HCT116 (cell line): ENCODE measurements around the gene CSRP1.

Experiments used
- CEBPB ChIP-seq: IDR thresholded peaks from 2 replicates; pipeline ENCODE4 v1.6.1; 2012; ENCODE audit warnings: low read depth
- EZH2 ChIP-seq: fragments of 200-600 bp; sonication (generic); IDR thresholded peaks from 2 replicates; pipeline ENCODE4 v1.6.1; 2017; ENCODE audit warnings: antibody characterized with exemption, mixed run types
- POLR2A ChIP-seq: IDR thresholded peaks from 2 replicates; pipeline ENCODE4 v1.7.0; 2011; ENCODE audit warnings: borderline replicate concordance; ENCODE audit not compliant: insufficient read depth, insufficient read length; ENCODE audit errors: extremely low read depth
- POLR2AphosphoS5 ChIP-seq: IDR thresholded peaks from 2 replicates; pipeline ENCODE4 v1.6.1; 2011; ENCODE audit warnings: mild to moderate bottlenecking, low read depth, low read length, moderate library complexity
- YY1 ChIP-seq: IDR thresholded peaks from 2 replicates; pipeline ENCODE4 v1.6.1; 2011; ENCODE audit warnings: low read length, low read depth, moderate library complexity, mild to moderate bottlenecking; ENCODE audit not compliant: insufficient replicate concordance; ENCODE audit errors: extremely low read depth
- TF ChIP-seq, protein P1 (sequence below), 3 experiments: fragments of 200-600 bp in 1 of 3; sonication (generic) in 1 of 3; IDR thresholded peaks in 2 of 3; conservative IDR thresholded peaks in 1 of 3; 2 replicates each; pipeline ENCODE4 v1.5.1; 2012 to 2017; ENCODE audit warnings: low read depth in 2 of 3, low read length in 2 of 3, antibody characterized with exemption in 1 of 3, borderline replicate concordance in 1 of 3, control low read depth in 1 of 3, mild to moderate bottlenecking in 1 of 3, mixed read lengths in 1 of 3, mixed run types in 1 of 3, moderate library complexity in 1 of 3; ENCODE audit not compliant: insufficient read depth in 1 of 3

DNA sequence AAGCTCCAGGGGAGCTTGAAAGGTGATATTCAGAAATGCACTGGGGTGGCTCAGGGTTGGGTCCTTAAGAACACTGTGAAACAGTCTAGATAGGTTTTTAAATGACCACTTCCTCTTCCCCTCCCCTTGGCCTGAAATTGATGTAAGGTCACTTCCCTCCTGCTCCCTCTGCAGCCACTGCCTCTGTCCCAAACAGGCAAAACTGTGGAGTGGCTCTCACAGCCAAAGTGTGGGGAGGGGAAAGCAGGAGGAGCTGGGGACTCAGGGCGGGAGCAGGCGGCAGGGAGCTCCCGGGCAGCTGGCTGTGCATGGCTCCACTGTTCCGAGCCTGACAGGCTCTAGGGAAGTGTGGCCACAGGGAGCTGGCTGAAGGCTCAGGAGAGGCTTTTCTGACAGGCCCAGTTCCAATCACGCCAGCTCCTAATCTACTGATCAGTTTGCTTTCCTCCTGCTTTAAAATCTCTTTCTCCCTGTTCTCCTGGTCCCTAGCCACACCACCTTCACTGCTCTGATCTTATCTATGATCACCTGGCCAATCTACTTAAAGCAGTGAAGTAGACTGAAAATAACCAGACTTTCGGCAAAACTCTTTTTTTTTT lies 5.1 kb upstream of the CSRP1 start:
- TF ChIP-seq, protein P1, sequence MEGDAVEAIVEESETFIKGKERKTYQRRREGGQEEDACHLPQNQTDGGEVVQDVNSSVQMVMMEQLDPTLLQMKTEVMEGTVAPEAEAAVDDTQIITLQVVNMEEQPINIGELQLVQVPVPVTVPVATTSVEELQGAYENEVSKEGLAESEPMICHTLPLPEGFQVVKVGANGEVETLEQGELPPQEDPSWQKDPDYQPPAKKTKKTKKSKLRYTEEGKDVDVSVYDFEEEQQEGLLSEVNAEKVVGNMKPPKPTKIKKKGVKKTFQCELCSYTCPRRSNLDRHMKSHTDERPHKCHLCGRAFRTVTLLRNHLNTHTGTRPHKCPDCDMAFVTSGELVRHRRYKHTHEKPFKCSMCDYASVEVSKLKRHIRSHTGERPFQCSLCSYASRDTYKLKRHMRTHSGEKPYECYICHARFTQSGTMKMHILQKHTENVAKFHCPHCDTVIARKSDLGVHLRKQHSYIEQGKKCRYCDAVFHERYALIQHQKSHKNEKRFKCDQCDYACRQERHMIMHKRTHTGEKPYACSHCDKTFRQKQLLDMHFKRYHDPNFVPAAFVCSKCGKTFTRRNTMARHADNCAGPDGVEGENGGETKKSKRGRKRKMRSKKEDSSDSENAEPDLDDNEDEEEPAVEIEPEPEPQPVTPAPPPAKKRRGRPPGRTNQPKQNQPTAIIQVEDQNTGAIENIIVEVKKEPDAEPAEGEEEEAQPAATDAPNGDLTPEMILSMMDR (IDR thresholded peaks at IDR 0.05 in 2 of 3, conservative IDR thresholded peaks at IDR 0.05 in 1 of 3; ENCODE audit: borderline replicate concordance in 1 of 3, insufficient read depth in 1 of 3, low read depth in 2 of 3, low read length in 2 of 3), result no peak
- TF ChIP-seq EZH2 (no peak), POLR2AphosphoS5 (no peak), YY1 (no peak), POLR2A (no peak), CEBPB (no peak)
